HG02623 (cell line): Measurements from ENCODE around the gene SUN2.

ENCODE experiments used
- ATAC-seq: cut with Tn5 transposase; IDR thresholded peaks from one replicate; pipeline ENCODE4 v1.9.1; 2021; ENCODE audit warnings: moderate library complexity; ENCODE audit not compliant: unreplicated experiment

Gene SUN2

GRCh38 chr22:38735465-38736256 lies 20.1 kb downstream of the SUN2 start:
- ATAC-seq, result no peak

- ATAC-seq, result no peak
Observed at GRCh38 chr22:38735126-38735464, 20.7 kb downstream of the SUN2 start.

- ATAC-seq, result no peak
Observed at GRCh38 chr22:38734421-38735100, 21.2 kb downstream of the SUN2 start.

- no peak for ATAC-seq
Observed at GRCh38 chr22:38733724-38734381, 21.9 kb downstream of the SUN2 start.

GRCh38 chr22:38733329-38733723 lies 22.5 kb downstream of the SUN2 start:
- ATAC-seq, result no peak

GRCh38 chr22:38732251-38732815 lies 23.5 kb downstream of the SUN2 start:
- ATAC-seq, result no peak

GRCh38 chr22:38731703-38732161 lies 24.1 kb downstream of the SUN2 start:
- no peak for ATAC-seq

GRCh38 chr22:38730411-38730871 lies 25.4 kb downstream of the SUN2 start:
- no peak for ATAC-seq

GRCh38 chr22:38729946-38730345 lies 25.9 kb downstream of the SUN2 start:
- no peak for ATAC-seq

GRCh38 chr22:38728871-38729796 lies 26.7 kb downstream of the SUN2 start:
- ATAC-seq, result no peak

GRCh38 chr22:38727530-38728451 lies 28.0 kb downstream of the SUN2 start:
- ATAC-seq, result no peak

GRCh38 chr22:38727123-38727522 lies 28.7 kb downstream of the SUN2 start:
- no peak for ATAC-seq

GRCh38 chr22:38725900-38726655 lies 29.7 kb downstream of the SUN2 start:
- ATAC-seq, result no peak

- no peak for ATAC-seq
Observed at GRCh38 chr22:38724926-38725571, 30.7 kb downstream of the SUN2 start.

- ATAC-seq, result no peak
Observed at GRCh38 chr22:38724176-38724575, 31.6 kb downstream of the SUN2 start.

GRCh38 chr22:38721551-38721950 lies 34.2 kb downstream of the SUN2 start:
- ATAC-seq, result no peak

GRCh38 chr22:38720350-38720749 lies 35.4 kb downstream of the SUN2 start:
- ATAC-seq, result no peak

- no peak for ATAC-seq
Observed at GRCh38 chr22:38719196-38719595, 36.6 kb downstream of the SUN2 start.
